Hematopoietic multipotent progenitor cell treated with erythropoietin and hydrocortisone succinate and interleukin-3 and kit ligand, for 8 days (in vitro differentiated cells): ENCODE data around the gene ADGRL3.
"Not testable (repeated sequence)": the region's sequence is repeated elsewhere in the genome, so short reads cannot be mapped to it uniquely, and the experiment has no call there.

ENCODE experiments used
- DNase-seq: peaks from one replicate; pipeline ENCODE4 v3.0.0-alpha.2; 2015

Gene ADGRL3

GRCh38 chr4:61924131-61924530, 724.0 kb downstream of the ADGRL3 start:
- DNase-seq, result no peak

GRCh38 chr4:61933527-61933926, 733.4 kb downstream of the ADGRL3 start:
- no peak for DNase-seq

DNA sequence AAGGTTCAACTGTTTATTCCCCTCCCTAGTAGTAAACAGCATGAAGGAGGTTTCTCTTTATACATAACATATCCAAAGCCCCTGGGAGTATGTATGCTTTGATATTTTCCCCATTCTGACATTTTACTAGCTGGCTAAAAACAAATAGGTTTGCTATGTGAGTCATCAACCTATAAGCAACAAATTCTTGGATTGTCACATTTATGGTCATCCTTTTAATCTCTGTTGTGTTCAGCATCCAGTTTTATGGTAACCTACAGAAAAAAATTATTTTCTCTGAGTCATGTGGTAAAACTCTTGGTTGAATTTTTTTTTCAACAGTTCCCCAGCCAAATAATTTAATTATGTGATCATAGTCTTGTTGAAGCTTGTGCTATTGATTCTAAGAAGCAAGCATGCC, 734.1 kb downstream of the ADGRL3 start:
- no peak for DNase-seq

DNA sequence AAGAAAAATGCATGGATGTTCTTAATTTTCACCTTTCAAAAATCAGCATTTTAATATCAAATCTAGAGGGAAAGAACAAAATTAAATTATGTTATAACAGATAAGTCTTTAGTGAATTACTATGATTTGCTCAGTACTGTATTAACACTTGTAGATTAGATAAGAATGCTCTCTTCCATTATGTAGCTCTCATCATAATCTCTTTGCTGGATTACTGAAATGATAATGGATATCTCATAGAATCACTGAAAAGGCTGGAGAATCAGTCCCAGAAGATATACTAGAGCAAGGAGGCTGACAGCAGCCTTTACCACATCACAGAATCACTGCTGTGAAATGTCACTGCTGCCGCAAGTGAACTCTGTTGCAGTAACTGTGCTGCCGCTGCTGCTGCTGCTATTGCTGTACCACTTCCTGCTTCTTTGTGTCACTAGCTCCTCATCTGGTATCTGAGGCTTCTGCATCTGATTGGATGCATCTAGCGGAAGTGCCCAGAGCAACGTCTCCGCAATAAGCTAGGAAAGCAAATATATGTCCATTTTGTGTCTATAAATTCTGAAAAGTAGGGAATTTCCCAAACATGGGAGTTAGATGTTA, 738.2 kb downstream of the ADGRL3 start:
- no peak for DNase-seq

- DNase-seq, result no peak
Measured at GRCh38 chr4:61950625-61951024, 750.5 kb downstream of the ADGRL3 start.

GRCh38 chr4:61953386-61953785, 753.3 kb downstream of the ADGRL3 start:
- DNase-seq, result no peak

GRCh38 chr4:61958591-61958990, 758.5 kb downstream of the ADGRL3 start:
- DNase-seq, result no peak

DNA sequence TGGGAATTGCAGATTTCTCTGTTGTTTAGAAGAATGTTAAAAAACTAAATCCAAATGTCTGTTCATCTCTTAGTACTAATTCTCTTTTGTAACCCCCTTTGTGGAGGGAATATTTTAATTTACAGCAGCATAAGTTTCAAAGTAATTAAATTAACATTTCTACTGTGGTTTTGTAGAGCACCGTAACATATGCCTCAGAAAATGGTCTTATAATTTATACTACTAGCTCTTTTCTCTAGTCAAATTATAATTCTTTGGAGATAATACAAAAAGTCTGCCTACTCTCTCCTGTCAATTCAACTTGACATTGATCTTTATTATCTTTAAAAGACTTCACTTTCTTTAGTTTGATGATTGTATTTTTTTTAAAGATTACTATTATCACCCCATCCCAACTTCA, 759.0 kb downstream of the ADGRL3 start:
- DNase-seq, result no peak

- no peak for DNase-seq
Measured at GRCh38 chr4:61984260-61984909, 784.3 kb downstream of the ADGRL3 start.

DNA sequence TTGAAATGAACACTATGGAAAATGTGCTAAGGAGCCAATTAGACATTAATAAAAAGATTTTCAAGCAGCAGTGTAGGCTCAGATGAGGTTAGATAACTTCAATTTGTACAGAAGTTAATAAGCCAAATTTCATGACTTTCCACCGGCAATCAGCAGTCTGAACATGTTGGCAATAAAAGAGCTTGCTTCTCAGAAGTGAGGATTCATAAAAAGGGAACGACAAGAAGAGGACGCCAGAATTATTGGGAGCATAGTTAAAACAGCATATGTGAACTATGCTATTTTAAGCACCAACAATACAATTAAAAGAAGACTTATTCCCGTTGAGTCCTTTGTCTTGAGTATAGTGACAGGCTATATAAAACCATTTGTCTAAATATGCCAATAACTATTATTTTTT, 785.3 kb downstream of the ADGRL3 start:
- no peak for DNase-seq

DNA sequence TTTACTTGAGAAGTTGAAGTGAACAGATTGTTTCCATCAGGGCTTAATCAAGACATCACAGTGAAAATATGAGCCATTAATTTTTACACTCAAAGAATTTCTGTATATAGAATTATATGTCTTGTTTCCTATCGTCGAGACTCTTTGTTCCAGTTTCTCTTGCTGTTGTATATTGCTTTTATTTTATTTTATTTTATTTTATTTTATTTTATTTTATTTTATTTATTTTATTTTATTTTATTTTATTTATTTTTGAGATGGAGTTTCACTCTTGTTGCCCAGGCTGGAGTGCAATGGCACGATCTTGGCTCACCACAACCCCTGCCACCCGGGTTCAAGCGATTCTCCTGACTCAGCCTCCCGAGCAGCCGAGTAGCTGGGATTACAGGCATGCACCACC, 786.8 kb downstream of the ADGRL3 start:
- not testable (repeated sequence) for DNase-seq

GRCh38 chr4:61992351-61992750, 792.2 kb downstream of the ADGRL3 start:
- DNase-seq, result no peak

DNA sequence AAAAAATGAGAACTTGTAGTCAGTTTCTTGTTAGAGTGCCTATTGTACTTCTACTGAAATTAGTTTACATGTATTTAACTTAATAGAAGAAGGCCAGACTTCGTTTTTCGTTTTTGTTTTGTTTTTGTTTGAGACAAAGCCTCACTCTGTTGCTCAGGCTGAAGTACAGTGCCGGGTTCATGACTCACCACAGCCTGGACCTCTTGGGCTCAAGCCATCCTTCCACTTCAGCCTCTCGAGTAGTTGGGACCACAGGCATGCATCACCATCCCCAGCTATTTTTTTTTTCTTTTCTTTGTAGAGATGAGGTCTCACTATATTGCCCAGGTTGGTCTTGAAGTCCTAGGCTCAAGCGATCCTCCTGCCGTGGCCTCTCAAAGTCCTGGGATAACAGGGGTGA, 793.9 kb downstream of the ADGRL3 start:
- no peak for DNase-seq

DNA sequence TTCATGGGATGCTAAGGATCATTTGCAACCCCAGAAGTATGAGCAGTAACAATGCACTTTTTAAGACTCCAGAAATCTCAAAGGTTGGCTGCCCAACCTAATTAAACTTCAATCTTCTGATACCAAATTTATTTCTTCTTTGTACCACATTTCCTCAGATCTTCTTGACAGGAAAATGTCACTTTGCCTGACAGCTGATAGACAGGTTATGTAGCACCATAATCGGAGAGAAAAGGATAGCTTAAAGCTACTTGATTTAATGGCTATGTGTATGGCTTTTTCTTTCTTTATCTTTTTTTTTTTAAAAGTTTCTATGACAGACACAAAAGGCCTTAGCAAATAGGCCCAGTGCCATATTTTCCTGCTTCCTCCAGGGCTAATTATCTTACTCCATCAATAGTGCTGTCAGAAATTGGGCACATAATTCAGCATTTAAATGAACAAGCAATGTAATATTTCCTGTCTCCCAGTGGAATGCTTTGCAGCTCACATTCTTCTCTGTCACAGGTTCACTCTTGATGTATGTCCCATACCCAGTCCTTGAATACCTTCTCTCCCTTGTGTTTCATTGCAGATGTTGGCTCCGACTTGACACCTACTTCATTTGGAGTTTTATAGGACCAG, 795.7 kb downstream of the ADGRL3 start:
- no peak for DNase-seq

DNA sequence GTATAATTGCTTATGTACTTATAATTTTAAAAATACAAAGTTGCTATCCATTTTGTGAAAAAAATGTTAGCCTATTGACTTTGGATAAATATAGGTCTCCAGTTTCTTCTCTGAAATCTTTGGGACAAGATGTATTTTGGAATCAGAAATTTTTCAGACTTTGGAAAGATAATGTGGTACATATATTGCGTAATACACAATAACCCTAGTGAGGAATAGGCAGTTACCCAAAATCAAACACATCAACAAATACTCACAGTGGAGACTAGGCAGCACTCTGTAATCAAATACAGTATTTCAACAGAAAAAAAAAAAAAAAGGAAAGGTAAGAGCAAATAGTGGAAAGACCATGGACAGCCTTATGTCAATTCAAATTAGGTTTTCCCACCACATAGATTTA, 796.8 kb downstream of the ADGRL3 start:
- no peak for DNase-seq

GRCh38 chr4:61997831-61998230, 797.7 kb downstream of the ADGRL3 start:
- no peak for DNase-seq

DNA sequence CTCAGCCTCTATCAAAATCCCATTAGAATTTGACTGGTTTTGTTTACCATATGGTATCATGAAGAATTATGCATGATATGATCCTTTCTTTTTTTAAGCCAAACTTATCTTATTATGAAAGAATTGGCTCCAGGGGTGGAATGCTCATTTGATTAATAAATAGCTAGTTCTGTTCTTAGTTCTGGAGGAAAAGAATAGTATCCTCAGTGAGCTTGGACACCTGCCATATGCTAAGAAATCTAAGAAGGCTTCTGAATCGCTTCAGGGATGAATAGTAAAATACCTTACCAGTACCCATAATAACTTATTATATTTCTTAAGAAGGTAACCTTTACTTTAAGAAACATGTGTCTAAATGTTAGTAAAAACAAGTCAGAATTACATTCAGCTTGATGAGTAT, 803.6 kb downstream of the ADGRL3 start:
- DNase-seq, result no peak

GRCh38 chr4:62004881-62005280, 804.8 kb downstream of the ADGRL3 start:
- no peak for DNase-seq

DNA sequence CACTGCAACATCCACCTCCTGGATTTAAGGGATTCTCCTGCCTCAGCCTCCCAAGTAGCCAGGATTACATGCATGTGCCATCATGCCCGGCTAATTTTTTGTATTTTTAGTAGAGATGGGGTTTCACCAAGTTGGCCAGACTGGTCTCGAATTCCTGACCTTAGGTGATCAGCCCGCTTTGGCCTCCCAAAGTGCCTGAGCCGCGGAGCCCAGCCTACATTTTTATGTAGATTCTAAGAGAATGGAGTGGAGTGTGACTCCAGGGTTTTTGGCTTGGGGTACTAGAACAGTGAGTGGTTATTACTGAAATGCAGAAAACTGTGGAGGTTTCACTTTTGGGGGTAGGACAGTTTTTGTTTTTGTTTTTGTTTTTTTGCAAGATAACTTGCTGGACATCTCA, 806.0 kb downstream of the ADGRL3 start:
- DNase-seq, result no peak

DNA sequence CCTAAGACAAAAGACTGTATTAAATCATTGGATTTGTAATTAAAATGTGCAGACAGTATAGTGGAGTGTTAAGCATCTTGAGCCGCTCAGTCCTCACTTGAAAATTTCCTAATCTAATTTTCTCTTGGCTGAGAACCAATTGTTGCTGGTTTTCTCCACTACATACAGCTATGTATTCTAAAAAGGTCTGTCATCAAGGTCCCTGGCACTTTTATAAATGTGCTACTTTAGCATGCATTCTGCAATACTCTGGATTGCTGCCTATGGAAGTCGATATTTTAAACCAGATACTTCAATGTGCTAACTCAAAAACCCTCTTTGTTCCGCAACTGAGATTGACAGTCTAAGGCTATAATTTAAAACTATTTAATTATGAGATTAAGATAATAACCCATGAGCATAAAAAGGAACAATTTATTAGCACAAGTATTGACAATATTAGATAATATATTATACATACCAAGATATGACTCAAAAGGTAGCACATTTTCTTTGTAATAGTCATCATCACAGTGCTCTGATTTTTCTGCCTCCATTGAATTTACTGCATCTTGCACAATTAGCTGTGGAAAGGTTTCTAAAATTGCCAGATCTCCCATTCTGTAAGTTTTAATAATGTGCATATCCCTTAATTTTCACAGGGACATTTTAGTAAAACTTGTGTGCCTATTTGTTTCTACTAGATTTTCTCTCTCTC, 815.1 kb downstream of the ADGRL3 start:
- DNase-seq, result no peak

GRCh38 chr4:62018537-62018936, 818.4 kb downstream of the ADGRL3 start:
- no peak for DNase-seq

GRCh38 chr4:62023633-62024032, 823.5 kb downstream of the ADGRL3 start:
- DNase-seq, result no peak

GRCh38 chr4:62028745-62029144, 828.6 kb downstream of the ADGRL3 start:
- DNase-seq, result no peak

GRCh38 chr4:62030958-62031357, 830.8 kb downstream of the ADGRL3 start:
- DNase-seq, result no peak
